SJSA1 (cell line): Measurements from ENCODE around the gene NR2C2AP. TPM values are rescaled to one million over a fixed set of nuclear protein-coding genes. Genes with fewer than 3 reads are reported as not detected.

Source experiments
- DNase-seq, 2 experiments: peaks; one replicate each; pipeline ENCODE4 v3.0.0-alpha.2; 2015 to 2020; ENCODE audit warnings: low spot score in 2 of 2, low read depth in 1 of 2
- H3K27ac ChIP-seq: fragments of 250-450 bp; sonication (Bioruptor Pico); 2 replicates; pipeline ENCODE4 v1.5.1; 2020; ENCODE audit warnings: mild to moderate bottlenecking, moderate library complexity
- H3K27me3 ChIP-seq: fragments of 250-450 bp; sonication (Bioruptor Pico); replicated peaks from 2 replicates; pipeline ENCODE4 v1.5.1; 2020; ENCODE audit warnings: mild to moderate bottlenecking, moderate library complexity
- H3K36me3 ChIP-seq: fragments of 250-450 bp; sonication (Bioruptor Pico); 2 replicates; pipeline ENCODE4 v1.5.1; 2020; ENCODE audit warnings: mild to moderate bottlenecking
- H3K4me1 ChIP-seq: fragments of 250-450 bp; sonication (Bioruptor Pico); replicated peaks from 2 replicates; pipeline ENCODE4 v1.6.1; 2021; ENCODE audit warnings: mild to moderate bottlenecking
- H3K4me3 ChIP-seq: fragments of 250-450 bp; sonication (Bioruptor Pico); 2 replicates; pipeline ENCODE4 v1.5.1; 2020; ENCODE audit warnings: mild to moderate bottlenecking
- H3K9me3 ChIP-seq: fragments of 250-450 bp; sonication (Bioruptor Pico); replicated peaks from 2 replicates; pipeline ENCODE4 v1.5.1; 2020; ENCODE audit warnings: mild to moderate bottlenecking
- total RNA-seq: library from RNA; depleted of rRNA; stranded (reverse); fragments of >200 nt; shearing (Covaris generic); gene quantifications from 2 replicates; pipeline ENCODE4 v1.2.3, GENCODE V29; 2014; rRNA removed

NR2C2AP gene
- total RNA-seq, 1 experiment from 2014 or later, result 29.2 TPM

GRCh38 chr19:19162495-19162894 lies 40.7 kb downstream of the NR2C2AP start:
- no peaks in the 10 kb centered on the region for H3K36me3 ChIP-seq
- no peaks in the 10 kb centered on the region for H3K9me3 ChIP-seq
- H3K27me3 ChIP-seq, result no peaks in the 10 kb centered on the region
- no peaks in the 10 kb centered on the region for H3K4me1 ChIP-seq
- DNase-seq, result no peak
- no peak overlapping the region for H3K4me3 ChIP-seq
- no peak overlapping the region for H3K27ac ChIP-seq

DNA sequence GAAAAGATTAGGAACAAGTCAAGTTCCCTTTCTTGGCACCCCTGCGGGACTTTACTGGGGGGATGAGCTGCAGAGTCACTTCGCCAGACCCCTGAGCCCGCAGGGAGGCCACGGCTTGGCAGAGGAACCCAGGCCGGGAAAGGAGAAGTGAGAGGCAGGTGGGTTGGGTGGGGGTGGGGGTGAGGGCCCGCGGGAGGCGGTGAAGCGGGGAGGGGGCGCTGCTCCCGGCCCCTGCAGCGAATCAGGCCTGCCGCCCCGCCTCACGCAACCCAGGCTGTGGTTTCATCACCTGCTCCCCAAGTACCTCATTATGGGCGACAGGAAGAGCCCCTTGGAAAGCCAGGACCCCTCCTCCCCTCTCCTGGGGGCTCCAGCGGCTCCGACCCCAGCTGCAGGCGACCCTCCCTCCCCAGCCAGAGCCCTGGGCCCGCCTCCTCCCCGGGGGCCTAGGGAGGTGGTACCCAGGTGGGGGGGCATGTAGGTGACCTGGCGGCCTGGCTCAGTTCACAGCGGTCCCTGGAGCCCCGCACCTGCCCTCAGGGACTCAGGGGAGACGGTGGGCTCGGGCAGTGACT lies 42.7 kb downstream of the NR2C2AP start:
- DNase-seq, result no peak
- Histone ChIP-seq H3K4me1 (no peaks in the 10 kb centered on the region), H3K27me3 (no peaks in the 10 kb centered on the region), H3K27ac (no peak overlapping the region), H3K36me3 (no peaks in the 10 kb centered on the region), H3K4me3 (no peak overlapping the region), H3K9me3 (no peaks in the 10 kb centered on the region)

DNA sequence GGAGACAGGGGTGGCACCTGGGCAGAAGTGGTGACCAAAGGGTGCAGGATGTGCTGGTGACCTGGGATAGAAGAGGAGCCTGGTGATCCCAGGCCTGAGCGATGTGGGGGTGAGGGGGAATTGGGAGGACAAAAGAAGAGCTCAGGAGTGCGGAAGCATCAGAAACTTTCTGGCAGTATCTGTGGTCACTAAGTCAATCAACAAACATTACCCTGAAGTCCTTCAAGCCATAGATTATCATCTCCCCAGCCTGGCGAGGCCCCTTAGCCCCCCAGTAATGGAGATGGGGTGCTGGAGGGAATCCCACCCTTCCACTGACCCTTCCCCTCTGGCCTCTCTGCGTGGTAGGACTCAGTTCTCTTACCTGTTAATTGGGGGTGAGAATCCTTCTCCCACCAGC lies 43.7 kb downstream of the NR2C2AP start:
- H3K27me3 ChIP-seq, result no peaks in the 10 kb centered on the region
- H3K36me3 ChIP-seq, result no peaks in the 10 kb centered on the region
- no peaks in the 10 kb centered on the region for H3K9me3 ChIP-seq
- H3K4me1 ChIP-seq, result no peaks in the 10 kb centered on the region
- H3K27ac ChIP-seq, result no peak overlapping the region
- H3K4me3 ChIP-seq, result no peak overlapping the region
- DNase-seq, result no peak

GRCh38 chr19:19157808-19158207 lies 45.4 kb downstream of the NR2C2AP start:
- H3K9me3 ChIP-seq, result no peaks in the 10 kb centered on the region

DNA sequence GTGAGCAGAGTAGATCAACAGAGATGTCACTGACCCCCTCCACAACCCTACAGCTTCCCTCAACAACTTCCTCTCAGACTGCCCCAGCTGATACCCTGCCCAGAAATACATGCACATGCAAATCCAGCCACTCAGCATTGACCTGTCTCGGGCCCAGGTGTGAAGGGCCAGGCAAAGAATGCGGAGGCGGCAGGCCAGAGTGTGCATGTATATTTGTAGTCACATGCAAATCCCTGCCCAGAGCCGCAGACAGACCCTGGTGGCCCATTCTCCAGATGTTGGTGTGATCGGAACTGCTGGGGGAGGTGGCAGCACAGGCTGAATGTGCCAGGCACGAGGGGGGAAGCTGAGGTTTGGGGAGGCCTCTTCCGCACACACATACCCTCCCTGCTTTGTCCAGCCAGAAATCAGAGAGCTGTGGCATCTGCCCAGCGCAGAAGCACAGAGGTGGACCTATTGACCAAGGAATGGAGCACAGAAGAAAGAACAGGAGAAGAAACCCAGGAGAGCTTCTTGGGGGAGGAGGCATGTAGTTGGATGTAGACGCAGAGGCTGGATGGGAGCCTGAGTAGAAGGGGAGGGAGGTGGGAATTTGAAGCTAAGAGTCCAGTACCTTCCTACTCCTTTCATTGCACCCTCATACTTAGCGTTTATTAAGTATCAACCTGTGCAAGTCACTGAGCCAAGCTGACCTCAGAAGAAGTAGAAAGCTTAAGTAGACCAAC lies 47.6 kb downstream of the NR2C2AP start:
- Histone ChIP-seq H3K27me3 (no peaks in the 10 kb centered on the region), H3K27ac (no peak overlapping the region), H3K4me1 (no peaks in the 10 kb centered on the region), H3K9me3 (no peaks in the 10 kb centered on the region), H3K4me3 (no peak overlapping the region), H3K36me3 (no peaks in the 10 kb centered on the region)
- no peak for DNase-seq

More at GRCh38 chr19:19157808-19158207, 45.4 kb downstream of the NR2C2AP start:
- Histone ChIP-seq H3K4me3 (no peak overlapping the region), H3K4me1 (no peaks in the 10 kb centered on the region), H3K27me3 (no peaks in the 10 kb centered on the region), H3K27ac (no peak overlapping the region), H3K36me3 (no peaks in the 10 kb centered on the region)
- DNase-seq, result no peak

DNA sequence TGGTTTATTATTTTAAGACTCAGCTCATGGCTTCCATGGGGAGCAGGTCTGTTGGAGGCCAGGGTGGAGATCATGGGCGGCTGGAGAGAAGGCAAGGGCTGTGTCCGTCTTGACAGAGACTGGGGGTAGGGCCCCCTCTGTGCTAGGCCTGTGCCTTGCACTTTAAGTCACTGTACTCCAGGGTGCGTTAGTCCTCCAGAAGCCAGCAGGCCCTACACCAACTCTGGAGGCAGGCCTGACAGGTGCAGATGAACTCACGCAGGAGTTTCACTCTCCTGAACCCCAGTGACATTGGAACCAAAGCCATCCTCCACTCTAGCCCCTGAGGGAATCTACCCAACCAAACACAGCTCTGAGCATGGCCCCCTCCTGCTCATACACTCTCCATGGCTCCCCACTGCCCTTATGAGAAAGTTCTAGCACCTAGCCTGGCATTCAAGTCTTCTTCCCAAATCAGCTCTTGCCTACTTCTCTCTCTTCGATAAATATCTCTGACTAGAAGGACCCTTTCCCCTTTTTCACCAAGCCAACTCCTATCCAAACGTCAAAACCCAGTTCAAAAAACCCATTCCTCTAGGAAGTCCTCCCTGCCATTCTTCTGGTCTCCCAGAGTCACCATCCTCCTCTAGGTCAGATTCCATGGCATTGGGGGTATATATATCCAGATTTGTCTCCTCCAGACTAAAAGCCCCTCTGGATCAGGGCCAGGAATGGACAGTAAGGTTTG lies 48.3 kb downstream of the NR2C2AP start:
- Histone ChIP-seq H3K27ac (no peak overlapping the region), H3K9me3 (no peaks in the 10 kb centered on the region), H3K4me3 (no peak overlapping the region), H3K27me3 (no peaks in the 10 kb centered on the region), H3K4me1 (no peaks in the 10 kb centered on the region), H3K36me3 (no peaks in the 10 kb centered on the region)
- DNase-seq, result no peak

- Histone ChIP-seq H3K4me1 (no peaks in the 10 kb centered on the region), H3K9me3 (no peaks in the 10 kb centered on the region), H3K4me3 (no peak overlapping the region), H3K36me3 (no peaks in the 10 kb centered on the region), H3K27ac (no peak overlapping the region), H3K27me3 (no peaks in the 10 kb centered on the region)
- DNase-seq, result no peak
Measured at GRCh38 chr19:19152668-19153384, 50.4 kb downstream of the NR2C2AP start.

- peaks cover 6% of the 10 kb centered on the region for H3K36me3 ChIP-seq
- H3K9me3 ChIP-seq, result no peaks in the 10 kb centered on the region
- no peak for DNase-seq
- no peaks in the 10 kb centered on the region for H3K27me3 ChIP-seq
- H3K27ac ChIP-seq, result no peak overlapping the region
- no peaks in the 10 kb centered on the region for H3K4me1 ChIP-seq
- H3K4me3 ChIP-seq, result no peak overlapping the region
Measured at GRCh38 chr19:19151418-19151817, 51.8 kb downstream of the NR2C2AP start.

Other genes starting within 250 kb of the NR2C2AP start
- gene SUGP2, start 169.9 kb downstream of the NR2C2AP start, total RNA-seq, result 31.8 and 46.4 TPM in 2 replicates
- gene ARMC6, start 169.8 kb downstream of the NR2C2AP start, total RNA-seq, result 54.9 and 59.9 TPM in 2 replicates
- 3.4 and 6.7 TPM in 2 replicates for gene SLC25A42, start 139.4 kb downstream of the NR2C2AP start, total RNA-seq
- gene TMEM161A, start 64.9 kb downstream of the NR2C2AP start, total RNA-seq, result 18.3 and 23.5 TPM in 2 replicates
- gene MEF2B, start 33.2 kb downstream of the NR2C2AP start, total RNA-seq, result 0.11 TPM in 1 of 2 replicates, not detected in the other
- gene BORCS8, start 11.3 kb downstream of the NR2C2AP start, total RNA-seq, result 22.7 and 33.8 TPM in 2 replicates
- 47.7 and 171 TPM in 2 replicates for gene RFXANK, start 11.2 kb downstream of the NR2C2AP start, total RNA-seq
- not detected in 2 replicates for gene NCAN, start 8.5 kb upstream of the NR2C2AP start, total RNA-seq
- 0.31 and 1.1 TPM in 2 replicates for gene TM6SF2, start 69.9 kb upstream of the NR2C2AP start, total RNA-seq
- gene SUGP1, start 117.1 kb upstream of the NR2C2AP start, total RNA-seq, result 22.2 and 27.1 TPM in 2 replicates
- 19.7 and 30.1 TPM in 2 replicates for gene MAU2, start 117.4 kb upstream of the NR2C2AP start, total RNA-seq
- 41.5 and 45.9 TPM in 2 replicates for gene GATAD2A, start 202.3 kb upstream of the NR2C2AP start, total RNA-seq